Activated CD4-positive, alpha-beta T cell treated with anti-CD3 and anti-CD28 coated beads, Interleukin-2, Interleukin-4, amounts not matched to agents 100 ng/mL and 50 ng/mL, durations not matched to agents 16 hours and 8 hours (primary cell): ENCODE data around the gene STX8.
A peak's percentile ranks its signal among the peaks of the same experiment; 100 is the strongest.
"Not testable (repeated sequence)": the region's sequence is repeated elsewhere in the genome, so short reads cannot be mapped to it uniquely, and the experiment has no call there.

Experiments used
- DNase-seq: peaks from one replicate; pipeline ENCODE4 v3.0.0-alpha.2; 2020; ENCODE audit warnings: low spot score

STX8 gene

GRCh38 chr17:9499041-9499440, 76.6 kb downstream of the STX8 start:
- no peak for DNase-seq

GRCh38 chr17:9498490-9498889, 77.1 kb downstream of the STX8 start:
- no peak for DNase-seq

- no peak for DNase-seq
Observed at GRCh38 chr17:9488556-9488955, 87.1 kb downstream of the STX8 start.

GRCh38 chr17:9487406-9487805, 88.2 kb downstream of the STX8 start:
- no peak for DNase-seq

GRCh38 chr17:9484789-9485188, 90.8 kb downstream of the STX8 start:
- DNase-seq = no peak

- no peak for DNase-seq
Observed at GRCh38 chr17:9479964-9480363, 95.7 kb downstream of the STX8 start.

GRCh38 chr17:9478889-9479288, 96.7 kb downstream of the STX8 start:
- no peak for DNase-seq

GRCh38 chr17:9475101-9475658, 100.4 kb downstream of the STX8 start:
- no peak for DNase-seq

GRCh38 chr17:9473711-9474110, 101.9 kb downstream of the STX8 start:
- DNase-seq = no peak

- no peak for DNase-seq
Observed at GRCh38 chr17:9472541-9472940, 103.1 kb downstream of the STX8 start.

- DNase-seq = peak; percentile 24
Observed at GRCh38 chr17:9472094-9472493, 103.5 kb downstream of the STX8 start.

- DNase-seq = peak; percentile 63
Observed at GRCh38 chr17:9470171-9470570, 105.4 kb downstream of the STX8 start.

- no peak for DNase-seq
Observed at GRCh38 chr17:9468937-9469336, 106.7 kb downstream of the STX8 start.

GRCh38 chr17:9468532-9468931, 107.1 kb downstream of the STX8 start:
- no peak for DNase-seq

GRCh38 chr17:9467518-9467917, 108.1 kb downstream of the STX8 start:
- DNase-seq = no peak

- DNase-seq = no peak
Observed at GRCh38 chr17:9465210-9465921, 110.3 kb downstream of the STX8 start.

GRCh38 chr17:9457005-9457404, 118.6 kb downstream of the STX8 start:
- no peak for DNase-seq

- no peak for DNase-seq
Observed at GRCh38 chr17:9456330-9456729, 119.3 kb downstream of the STX8 start.

- no peak for DNase-seq
Observed at GRCh38 chr17:9451934-9452333, 123.7 kb downstream of the STX8 start.

- not testable (repeated sequence) for DNase-seq
Observed at GRCh38 chr17:9447298-9447697, 128.3 kb downstream of the STX8 start.

- DNase-seq = no peak
Observed at GRCh38 chr17:9446528-9446927, 129.1 kb downstream of the STX8 start.

- no peak for DNase-seq
Observed at GRCh38 chr17:9445424-9445823, 130.2 kb downstream of the STX8 start.

- no peak for DNase-seq
Observed at GRCh38 chr17:9444687-9445086, 130.9 kb downstream of the STX8 start.

GRCh38 chr17:9443811-9444210, 131.8 kb downstream of the STX8 start:
- DNase-seq = no peak
